H4 (cell line): Measurements from ENCODE around the gene EME1. TPM values are rescaled to one million over a fixed set of nuclear protein-coding genes. Genes with fewer than 3 reads are reported as not detected.

Experiments
- DNase-seq: peaks from one replicate; pipeline ENCODE4 v3.0.0-alpha.2; 2015; ENCODE audit warnings: low spot score
- total RNA-seq: library from RNA; depleted of rRNA; stranded (reverse); fragments of >200 nt; shearing (Covaris generic); gene quantifications from 2 replicates; pipeline ENCODE4 v1.2.3, GENCODE V29; 2014

Gene EME1
- total RNA-seq, 1 experiment from 2014 or later = 9.4 TPM

DNA sequence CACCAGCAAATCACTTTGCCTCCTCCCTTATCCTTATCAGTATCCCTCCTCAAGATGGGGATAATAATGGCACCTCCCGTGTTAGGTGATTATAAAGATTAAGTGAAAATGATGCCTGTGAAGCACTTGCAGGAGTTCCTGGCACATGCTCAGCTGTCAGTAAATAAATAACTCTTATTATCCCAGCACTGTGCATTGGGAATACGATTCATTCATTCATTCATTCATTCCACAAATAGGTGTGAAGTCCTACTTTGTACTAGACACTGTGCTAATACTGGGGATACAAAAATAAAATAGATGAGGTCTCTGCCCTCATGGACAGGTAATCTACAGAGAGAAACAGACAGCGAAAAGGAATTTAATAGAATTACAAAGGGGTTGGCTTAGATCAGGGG is 25.1 kb upstream of the EME1 start:
- DNase-seq = no peak

DNA sequence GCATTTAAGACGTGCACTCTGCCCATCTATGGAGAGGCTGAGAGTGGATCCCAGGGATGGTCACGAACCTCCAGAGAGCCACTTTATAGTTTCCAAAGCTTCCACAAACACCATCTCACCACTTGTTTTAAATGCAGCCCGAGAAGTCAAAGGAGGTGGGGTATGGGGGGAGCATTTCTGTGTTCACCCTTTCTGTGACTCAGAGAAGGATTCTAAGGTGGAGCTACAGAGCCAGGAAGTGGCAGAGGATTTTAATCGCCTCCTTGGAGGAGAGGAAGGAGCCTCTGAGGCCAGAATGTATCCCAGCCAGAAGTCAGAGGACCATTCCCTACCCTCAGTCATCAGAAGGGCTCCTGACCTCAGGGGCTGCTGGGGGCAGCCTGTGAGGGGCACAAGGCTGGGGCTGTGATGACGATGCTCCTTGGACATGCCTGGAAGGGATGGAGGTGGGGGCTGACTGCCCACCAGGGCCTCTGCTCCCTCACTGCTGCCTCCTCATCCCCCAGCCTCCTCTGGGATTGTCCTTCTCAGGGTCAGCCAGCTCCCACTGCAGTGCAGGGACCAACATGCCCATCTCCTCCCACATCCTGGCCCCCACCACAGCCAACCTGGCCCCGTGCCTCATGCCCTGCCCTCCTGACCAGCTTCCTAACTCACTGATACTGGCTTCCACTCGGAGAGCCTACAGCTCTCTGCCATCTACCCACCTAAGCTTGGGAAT is 24.3 kb upstream of the EME1 start:
- peak; percentile 29 for DNase-seq

DNA sequence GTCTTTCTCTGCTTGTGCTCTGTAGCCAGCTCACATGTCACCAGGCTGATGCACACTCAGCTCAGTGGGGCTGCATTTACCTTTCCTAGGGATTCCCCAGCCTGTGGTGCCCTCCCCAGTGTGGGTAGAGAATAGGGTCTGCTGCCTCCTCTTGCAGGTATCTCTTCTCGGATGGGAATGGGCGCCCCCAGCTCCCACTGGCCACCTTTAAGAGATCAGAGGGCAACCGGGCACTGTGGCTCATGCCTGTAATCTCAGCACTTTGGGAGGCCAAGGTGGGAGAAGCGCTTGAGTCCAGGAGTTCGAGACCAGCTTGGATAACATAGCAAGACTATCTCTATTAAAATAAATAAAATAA is 23.8 kb upstream of the EME1 start:
- DNase-seq = no peak

DNA sequence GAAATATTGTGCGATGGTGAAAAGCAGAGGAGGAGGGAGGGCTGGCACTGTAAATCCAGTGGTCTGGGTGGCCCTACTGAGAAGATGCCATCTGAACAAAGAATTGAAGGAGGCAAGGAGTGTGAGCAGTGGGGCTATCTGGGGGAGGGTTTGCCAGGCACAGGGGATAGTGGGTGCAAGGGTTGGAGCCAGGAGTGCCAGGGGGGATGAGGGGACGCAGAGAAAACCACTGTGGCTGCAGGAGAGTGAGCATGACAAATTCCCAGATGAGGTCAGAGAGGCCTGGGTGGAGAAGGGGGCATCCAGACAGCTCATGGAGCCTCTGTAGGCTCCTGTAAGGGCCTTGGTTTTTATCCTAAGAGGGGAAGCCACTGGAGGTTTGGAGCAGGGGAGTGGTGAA is 22.3 kb upstream of the EME1 start:
- no peak for DNase-seq

DNA sequence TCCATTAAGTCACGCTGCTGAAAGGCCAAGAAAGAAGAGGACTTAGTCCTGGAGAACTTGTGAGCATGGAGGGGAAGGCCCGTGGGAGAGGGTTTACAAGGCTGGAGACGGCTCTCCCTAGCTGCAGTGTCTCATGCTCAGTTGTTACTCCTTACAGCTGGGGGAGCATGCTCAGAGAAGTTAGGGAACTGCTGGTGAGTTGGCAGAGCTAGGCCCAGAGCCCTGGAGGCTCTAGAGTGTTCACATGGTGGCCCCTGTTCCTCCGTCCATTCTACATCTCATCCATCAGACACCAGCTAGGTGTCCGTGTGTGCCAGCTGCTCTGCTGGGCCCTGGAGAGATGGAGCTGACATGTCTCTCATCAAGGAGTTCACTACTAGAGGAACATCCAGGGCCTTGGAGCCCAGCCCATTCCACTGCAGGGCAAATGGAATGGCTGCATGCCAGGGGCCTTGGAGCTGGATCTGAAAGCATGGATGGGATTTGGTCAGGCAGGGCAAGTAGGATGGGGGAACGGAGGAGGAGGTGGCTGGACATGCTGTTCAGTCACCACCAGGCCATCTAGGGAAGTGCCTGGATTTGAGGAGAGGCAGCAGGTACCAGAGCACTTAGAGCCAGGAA is 20.8 kb upstream of the EME1 start:
- DNase-seq = no peak

DNA sequence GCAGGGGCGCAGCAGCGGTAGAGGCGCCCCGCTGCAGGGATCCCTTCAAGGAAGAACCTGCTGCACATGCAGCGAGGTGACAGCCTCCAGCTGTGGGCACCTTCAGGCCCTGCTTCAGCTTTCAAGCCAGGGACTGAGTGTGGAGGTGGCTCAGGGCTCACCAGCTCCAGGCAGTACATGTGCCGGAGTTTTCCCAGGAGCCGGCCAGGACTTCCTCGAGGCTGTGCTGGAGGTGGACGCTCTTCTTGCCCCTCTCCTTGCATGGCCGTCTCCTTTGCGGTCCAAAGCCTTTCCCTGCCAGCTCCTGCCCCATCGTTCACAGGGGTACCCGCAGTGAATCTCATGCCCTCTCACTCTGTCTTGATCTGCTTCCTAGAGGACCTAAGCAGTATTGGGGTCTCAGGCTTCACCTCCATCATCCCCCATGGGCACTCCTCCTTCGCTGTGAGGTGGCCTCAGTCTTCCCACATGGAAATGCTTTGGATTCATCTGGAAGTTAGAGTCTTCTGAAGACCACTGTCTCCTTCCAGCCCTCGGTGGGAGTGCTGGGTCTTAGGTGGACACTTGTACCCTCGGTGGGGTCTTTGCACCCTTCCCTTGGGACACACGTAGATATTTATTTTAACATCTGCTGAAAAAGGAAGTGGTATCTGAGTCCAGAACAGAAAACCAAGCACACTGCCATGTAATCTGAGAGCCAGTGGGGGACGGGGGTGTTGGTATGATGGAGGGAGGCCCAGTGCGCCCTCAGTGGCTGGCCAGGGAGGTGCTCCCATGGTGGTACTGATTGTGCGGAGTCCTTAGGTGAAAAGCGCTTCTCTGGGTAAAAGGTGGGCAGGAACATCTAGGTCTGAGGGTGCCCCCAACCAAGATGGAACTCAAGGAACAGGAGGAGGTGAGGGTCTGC is 20.1 kb upstream of the EME1 start:
- DNase-seq = no peak

- DNase-seq = no peak
These were observed 19.3 kb upstream of the EME1 start for GRCh38 chr17:50353600-50354195.

DNA sequence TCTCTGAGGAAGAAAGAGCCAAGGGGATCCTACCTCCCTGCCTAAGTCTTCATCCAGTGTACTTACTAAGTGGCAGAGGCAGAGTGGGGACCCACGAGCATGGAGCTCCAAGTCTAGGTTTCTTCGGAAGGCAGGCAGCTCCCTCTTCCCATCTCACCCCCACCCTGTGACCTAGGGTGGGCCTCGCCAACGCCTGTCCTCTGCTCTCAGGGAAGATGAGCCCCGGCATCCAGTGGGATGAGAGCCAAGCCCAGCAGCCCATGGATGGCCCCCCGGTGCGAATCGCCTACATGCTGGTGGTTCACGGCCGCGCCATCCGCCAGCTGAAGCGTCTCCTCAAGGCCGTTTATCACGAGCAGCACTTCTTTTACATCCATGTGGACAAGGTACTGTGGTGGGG is 18.8 kb upstream of the EME1 start:
- DNase-seq = no peak

GRCh38 chr17:50354776-50355175 is 18.3 kb upstream of the EME1 start:
- DNase-seq = no peak

DNA sequence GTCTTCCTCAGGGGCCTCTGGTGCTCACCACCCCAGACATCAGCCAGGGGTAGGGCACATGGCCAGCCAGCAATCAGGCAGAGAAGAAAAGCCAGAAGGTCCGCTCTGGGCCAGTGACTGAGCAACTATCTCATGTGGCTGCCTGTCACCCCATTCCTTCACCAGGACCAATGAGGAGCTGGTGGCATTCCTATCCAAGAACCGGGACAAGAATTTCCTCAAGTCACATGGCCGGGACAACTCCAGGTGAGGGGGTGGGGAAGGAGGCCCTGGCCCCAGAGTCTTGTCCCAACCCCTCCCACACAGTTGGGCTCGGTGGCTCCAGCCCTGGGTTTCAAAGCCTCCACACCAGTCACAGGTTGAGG is 17.7 kb upstream of the EME1 start:
- DNase-seq = no peak

DNA sequence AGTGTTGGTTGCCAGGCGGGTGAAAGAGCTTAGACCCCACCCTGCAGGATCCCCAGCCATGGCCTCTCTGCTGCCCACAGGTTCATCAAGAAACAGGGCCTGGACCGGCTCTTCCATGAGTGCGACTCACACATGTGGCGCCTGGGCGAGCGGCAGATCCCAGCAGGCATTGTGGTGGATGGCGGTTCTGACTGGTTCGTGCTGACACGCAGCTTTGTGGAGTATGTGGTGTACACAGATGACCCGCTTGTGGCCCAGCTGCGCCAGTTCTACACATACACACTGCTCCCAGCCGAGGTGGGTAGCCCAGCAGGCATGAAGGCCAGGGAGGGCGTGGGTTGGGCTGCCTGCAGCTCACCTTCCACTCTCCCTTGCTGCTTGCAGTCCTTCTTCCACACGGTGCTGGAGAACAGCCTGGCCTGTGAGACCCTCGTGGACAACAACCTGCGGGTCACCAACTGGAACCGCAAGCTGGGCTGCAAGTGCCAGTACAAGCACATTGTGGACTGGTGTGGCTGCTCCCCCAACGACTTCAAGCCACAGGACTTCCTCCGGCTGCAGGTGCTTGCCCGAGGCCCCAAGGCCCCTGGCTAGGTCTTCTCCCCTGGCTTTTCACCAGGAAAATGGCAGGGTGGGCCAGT is 17.2 kb upstream of the EME1 start:
- DNase-seq = no peak

DNA sequence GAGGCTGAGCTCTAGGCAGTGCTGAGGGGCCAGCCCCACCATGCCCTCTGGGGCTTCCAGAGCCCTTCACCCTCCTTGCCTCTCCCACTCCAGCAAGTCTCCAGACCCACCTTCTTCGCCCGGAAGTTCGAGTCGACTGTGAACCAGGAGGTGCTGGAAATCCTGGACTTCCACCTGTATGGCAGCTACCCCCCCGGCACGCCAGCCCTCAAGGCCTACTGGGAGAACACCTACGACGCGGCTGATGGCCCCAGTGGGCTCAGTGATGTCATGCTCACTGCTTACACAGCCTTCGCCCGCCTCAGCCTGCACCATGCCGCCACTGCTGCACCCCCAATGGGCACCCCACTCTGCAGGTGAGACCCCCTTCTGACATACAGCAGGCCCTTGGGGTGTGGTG is 16.6 kb upstream of the EME1 start:
- no peak for DNase-seq

- DNase-seq = no peak
These were observed 16.0 kb upstream of the EME1 start for GRCh38 chr17:50356892-50357510.

- DNase-seq = no peak
These were observed 14.9 kb upstream of the EME1 start for GRCh38 chr17:50358177-50358576.

- no peak for DNase-seq
These were observed 13.9 kb upstream of the EME1 start for GRCh38 chr17:50359005-50359699.

GRCh38 chr17:50359998-50360461 is 13.0 kb upstream of the EME1 start:
- no peak for DNase-seq

DNA sequence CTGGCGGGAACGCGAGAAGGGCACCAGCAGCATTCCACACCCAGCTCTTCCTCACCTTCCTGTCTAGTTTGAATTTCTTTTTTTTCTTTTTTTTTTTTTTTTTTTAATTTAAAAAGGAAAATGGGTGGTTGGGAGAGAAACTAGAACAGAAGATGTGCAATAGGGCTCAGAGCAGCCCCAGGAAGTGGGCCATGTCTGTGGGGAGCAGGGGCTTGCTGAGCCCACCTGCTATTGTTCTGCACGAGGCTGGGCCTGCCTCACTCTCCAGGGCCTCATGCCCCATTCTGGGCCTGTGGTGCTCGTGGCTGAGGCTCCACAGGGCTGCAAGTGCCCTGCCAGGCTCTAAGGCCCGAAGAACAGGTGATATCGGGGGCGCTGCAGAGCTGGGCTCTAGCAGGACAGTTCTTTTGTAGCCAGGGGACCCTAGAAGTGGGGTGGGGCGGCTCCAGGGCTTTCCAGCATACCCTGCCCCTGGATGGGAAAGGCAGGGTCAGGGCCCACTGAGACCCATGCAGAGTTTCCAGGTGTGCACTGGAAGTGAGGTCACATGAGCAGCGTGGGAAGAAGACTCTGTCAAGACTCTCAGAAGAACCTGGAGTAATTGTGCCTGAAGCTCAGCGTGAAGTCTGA is 12.4 kb upstream of the EME1 start:
- no peak for DNase-seq

GRCh38 chr17:50361561-50362480 is 11.2 kb upstream of the EME1 start:
- DNase-seq = peak; percentile 67

DNA sequence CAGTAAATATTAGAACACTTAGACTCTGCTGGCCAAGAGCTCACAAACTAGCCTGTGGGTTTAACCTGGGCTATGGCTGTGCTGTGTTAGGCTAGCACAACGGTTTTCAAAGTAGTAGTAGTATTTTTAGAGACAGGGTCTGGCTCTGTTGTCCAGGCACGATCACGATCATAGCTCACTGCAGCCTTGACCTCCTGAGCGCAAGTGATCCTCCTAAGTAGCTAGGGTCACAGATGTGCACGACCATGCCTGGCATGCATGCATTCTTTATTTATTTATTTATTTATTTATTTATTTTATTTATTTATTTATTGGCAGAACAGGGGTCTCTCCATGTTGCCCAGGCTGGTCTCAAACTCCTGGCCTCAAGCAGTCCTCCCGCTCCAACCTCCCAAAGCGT is 10.4 kb upstream of the EME1 start:
- DNase-seq = no peak
